ENCODE results near the gene EMP1.
"Not testable (repeated sequence)": the region's sequence is repeated elsewhere in the genome, so short reads cannot be mapped to it uniquely, and the experiment has no call there.

Gene EMP1

GRCh38 chr12:13259625-13260024 lies 63.1 kb downstream of the EMP1 start:
- DNase-seq = not testable (repeated sequence)

DNA sequence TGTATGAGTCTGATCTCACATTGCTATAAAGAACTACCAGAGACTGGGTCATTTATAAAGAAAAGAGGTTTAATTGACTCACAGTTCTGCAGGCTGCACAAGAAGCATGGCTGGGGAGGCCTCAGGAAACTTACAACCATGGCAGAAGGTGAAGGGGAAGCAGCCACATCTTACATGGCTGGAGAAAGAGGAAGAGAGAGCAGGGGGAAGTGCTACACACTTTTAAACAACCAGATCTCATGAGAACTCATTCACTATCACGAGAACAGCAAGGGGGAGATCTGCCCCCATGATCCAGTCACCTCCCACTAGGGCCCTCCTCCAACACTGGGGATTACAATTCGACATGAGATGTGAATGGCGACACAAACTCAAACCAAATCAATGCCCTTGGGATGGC lies 71.3 kb downstream of the EMP1 start:
- DNase-seq = not testable (repeated sequence)

GRCh38 chr12:13268581-13268980 lies 72.1 kb downstream of the EMP1 start:
- no peak for DNase-seq

Measured in activated T-cell treated with anti-CD3 and anti-CD28 coated beads, Interleukin-2, amount 50 U/mL, for 1 hour (primary cell).